WI38 (cell line): Measurements from ENCODE around the gene CTSH.
A peak's percentile ranks its signal among the peaks of the same experiment; 100 is the strongest.

Experiments
- H3K4me3 ChIP-seq: 2 replicates; pipeline ENCODE4 v1.5.1; 2011; ENCODE audit warnings: low read depth, mild to moderate bottlenecking, control low read depth, low read length
- CTCF ChIP-seq: IDR thresholded peaks from 2 replicates; pipeline ENCODE4 v1.5.1; 2012; ENCODE audit warnings: low read depth, mild to moderate bottlenecking, control low read depth, low read length

The CTSH gene

DNA sequence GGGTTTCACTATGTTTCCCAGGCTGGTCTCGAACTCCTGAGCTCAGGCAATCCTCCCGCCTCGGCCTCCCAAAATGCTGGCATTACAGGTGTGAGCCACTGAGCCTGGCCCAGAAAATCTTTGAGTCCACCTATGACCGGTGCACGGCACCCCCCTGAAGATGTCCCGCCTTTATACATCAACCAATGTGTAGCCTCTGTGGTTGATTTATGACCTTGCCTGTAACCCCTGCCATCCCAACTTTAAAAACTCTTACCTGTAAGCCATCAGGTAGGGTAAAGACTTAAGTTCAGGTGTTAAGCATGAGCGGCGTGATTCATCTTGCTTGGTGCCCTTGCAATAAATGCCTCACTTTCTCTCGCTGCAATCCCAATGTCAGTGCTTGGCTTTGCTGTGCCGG is 14.5 kb upstream of the CTSH start:
- H3K4me3 ChIP-seq = no peak overlapping the region
- TF ChIP-seq CTCF = no peak

GRCh38 chr15:78957416-78958093 is 12.7 kb upstream of the CTSH start:
- H3K4me3 ChIP-seq = no peak overlapping the region
- no peak for TF ChIP-seq CTCF

DNA sequence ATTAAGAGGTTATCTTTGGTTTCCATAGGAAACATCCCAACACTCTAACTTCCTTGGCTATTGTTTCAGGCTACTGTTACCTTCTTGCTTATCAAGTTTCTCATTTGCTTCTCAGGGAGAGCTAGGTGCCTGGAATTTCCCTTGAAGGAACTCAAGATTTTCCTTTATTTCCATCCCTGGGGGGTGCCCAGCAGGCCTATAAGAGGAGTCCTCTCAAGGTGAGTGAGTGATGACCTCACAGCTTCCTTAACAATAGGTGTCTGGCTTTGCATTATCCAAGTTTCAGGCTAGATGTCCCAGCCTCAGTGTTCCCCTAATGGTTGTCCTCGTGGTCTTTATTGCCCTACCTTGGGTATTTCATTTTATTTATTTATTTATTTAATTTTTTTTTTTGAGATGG is 12.1 kb upstream of the CTSH start:
- no peak for TF ChIP-seq CTCF
- H3K4me3 ChIP-seq = no peak overlapping the region

- no peak for TF ChIP-seq CTCF
- no peak overlapping the region for H3K4me3 ChIP-seq
Measured at GRCh38 chr15:78955355-78955754, 10.5 kb upstream of the CTSH start.

- no peak for TF ChIP-seq CTCF
- no peak overlapping the region for H3K4me3 ChIP-seq
Measured at GRCh38 chr15:78951841-78952238, 7.0 kb upstream of the CTSH start.

GRCh38 chr15:78950902-78951840 is 6.3 kb upstream of the CTSH start:
- no peak overlapping the region for H3K4me3 ChIP-seq
- peak; percentile 19; the same call in 1 of the 2 replicates for TF ChIP-seq CTCF

DNA sequence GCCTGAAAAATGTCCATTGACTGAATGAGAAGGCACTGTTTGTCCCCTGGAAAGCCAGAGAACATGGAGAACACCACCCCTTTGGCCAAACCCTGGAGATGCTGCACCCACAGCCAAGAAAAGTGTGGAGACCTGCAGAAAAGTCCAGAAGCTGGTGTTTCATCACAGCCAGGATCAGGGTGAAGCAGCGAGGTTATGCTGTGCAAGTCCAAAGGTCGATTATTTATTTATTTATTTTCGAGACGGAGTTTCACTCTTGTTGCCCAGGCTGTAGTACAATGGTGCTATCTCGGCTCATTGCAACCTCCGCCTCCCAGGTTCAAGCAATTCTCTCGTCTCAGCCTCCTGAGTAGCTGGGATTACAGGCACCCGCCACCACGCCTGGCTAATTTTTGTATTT is 5.5 kb upstream of the CTSH start:
- TF ChIP-seq CTCF = no peak
- no peak overlapping the region for H3K4me3 ChIP-seq
